ENCODE measurements around the gene AGER.
A peak's percentile ranks its signal among the peaks of the same experiment; 100 is the strongest.
"Not testable (repeated sequence)": the region's sequence is repeated elsewhere in the genome, so short reads cannot be mapped to it uniquely, and the experiment has no call there.

The AGER gene

GRCh38 chr6:32148289-32149091 lies 35.6 kb downstream of the AGER start:
- peak; percentile 85 for DNase-seq (ENCODE audit: low spot score)

- DNase-seq (ENCODE audit: low spot score) = peak; percentile 54
Observed at GRCh38 chr6:32147401-32148132, 36.5 kb downstream of the AGER start.

GRCh38 chr6:32146687-32147086 lies 37.4 kb downstream of the AGER start:
- no peak for DNase-seq (ENCODE audit: low spot score)

GRCh38 chr6:32146287-32146686 lies 37.8 kb downstream of the AGER start:
- no peak for DNase-seq (ENCODE audit: low spot score)

GRCh38 chr6:32144238-32144637 lies 39.8 kb downstream of the AGER start:
- not testable (repeated sequence) for DNase-seq (ENCODE audit: low spot score)

GRCh38 chr6:32140420-32141046 lies 43.5 kb downstream of the AGER start:
- peak; percentile 39 for DNase-seq (ENCODE audit: low spot score)

- no peak for DNase-seq (ENCODE audit: low spot score)
Observed at GRCh38 chr6:32139590-32139989, 44.5 kb downstream of the AGER start.

- DNase-seq (ENCODE audit: low spot score) = no peak
Observed at GRCh38 chr6:32137454-32137853, 46.6 kb downstream of the AGER start.

GRCh38 chr6:32133786-32134185 lies 50.3 kb downstream of the AGER start:
- DNase-seq (ENCODE audit: low spot score) = no peak

- no peak for DNase-seq (ENCODE audit: low spot score)
Observed at GRCh38 chr6:32132110-32132509, 51.9 kb downstream of the AGER start.

- peak; percentile 59 for DNase-seq (ENCODE audit: low spot score)
Observed at GRCh38 chr6:32131439-32131948, 52.6 kb downstream of the AGER start.
